Dermis blood vessel endothelial cell (primary cell): ENCODE measurements around the gene ASTN1. TPM values are rescaled to one million over a fixed set of nuclear protein-coding genes. Genes with fewer than 3 reads are reported as not detected.

Source experiments
- DNase-seq: peaks from one replicate; pipeline ENCODE4 v3.0.0; 2010
- total RNA-seq: library from RNA; depleted of rRNA; stranded (reverse); fragments of >200 nt; gene quantifications from 2 replicates; pipeline ENCODE4 v1.2.3, GENCODE V29; 2014

ASTN1 gene
- not detected in 2 replicates for total RNA-seq

DNA sequence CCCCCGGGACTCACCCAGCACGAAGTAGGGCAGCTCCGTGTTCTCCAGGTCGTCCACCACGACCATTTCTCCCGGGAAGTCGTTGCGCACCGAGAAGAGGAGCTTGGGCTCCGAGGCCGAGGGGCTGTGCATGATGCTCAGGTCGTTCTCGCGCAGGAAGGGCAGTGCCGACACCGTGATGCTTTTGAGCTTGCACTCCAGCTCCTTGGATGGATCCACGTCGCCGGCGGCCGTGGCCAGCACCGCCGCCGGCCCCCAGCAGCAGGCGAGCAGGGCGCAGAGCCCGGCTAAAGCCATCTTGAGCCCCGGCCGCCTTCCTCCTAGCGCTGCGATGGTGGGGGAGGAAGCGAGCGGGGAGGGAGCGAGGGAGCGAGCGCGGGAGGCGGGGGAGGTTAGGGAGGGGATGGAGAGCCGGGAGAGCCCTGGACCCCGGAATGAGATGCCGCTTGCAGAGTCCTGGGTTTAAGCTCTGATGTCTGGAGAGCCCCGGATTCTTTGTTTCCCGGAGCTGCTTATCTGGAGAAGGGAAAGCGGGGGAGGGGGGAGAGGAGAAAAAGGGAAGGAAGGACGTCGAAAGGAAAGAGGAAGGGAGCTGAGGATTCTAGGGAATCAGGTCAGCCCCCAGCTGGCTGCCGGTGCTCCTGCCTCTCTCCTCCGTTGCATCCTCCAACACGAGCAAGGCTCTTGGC, at the start of gene ASTN1:
Gene ASTN1, minus strand, starts transcription at position 333 of the 689 bp plus-strand sequence. Its CDS starts 36 bp downstream, at position 297.
- no peak for DNase-seq

DNA sequence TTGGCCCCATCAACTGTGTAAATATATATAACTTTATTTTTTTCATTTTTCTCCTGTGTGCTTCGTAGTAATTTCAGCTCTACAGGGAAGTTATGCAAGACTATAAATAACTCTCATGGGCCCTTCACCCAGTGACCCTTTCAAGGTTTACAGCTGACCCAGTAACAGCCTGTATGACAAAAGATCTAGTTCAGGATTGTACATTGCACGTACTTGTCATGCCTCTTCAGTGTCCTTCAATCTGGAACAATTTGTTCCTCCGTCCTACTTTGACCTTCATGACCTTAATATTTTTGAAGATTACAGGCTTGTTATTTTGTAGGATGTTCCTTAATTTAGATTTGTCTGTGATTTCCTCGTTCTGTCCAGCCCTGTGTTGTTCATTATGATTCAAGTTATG, 46.7 kb upstream of the ASTN1 start:
- no peak for DNase-seq

DNA sequence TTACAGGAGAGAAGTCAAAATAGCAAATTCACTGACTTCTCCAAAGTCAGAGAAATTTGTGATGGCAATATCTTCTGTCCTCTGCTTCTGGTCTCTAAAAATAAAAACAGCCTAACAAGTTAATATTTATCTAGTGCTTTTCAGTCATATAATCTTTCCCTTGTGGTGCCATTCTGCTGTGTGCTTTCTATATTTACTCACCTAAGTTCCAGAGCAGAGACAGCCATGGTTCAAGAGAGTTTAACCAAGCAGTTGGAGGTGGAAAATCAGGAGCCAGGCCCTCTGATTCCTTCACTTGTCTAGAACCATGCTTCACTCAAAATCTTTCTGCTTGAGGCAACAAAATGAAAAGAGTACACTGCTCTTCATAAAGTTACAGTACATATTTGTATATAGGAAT, 45.6 kb upstream of the ASTN1 start:
- DNase-seq = no peak

- DNase-seq = no peak
Observed at GRCh38 chr1:177209357-177209756, 44.8 kb upstream of the ASTN1 start.

DNA sequence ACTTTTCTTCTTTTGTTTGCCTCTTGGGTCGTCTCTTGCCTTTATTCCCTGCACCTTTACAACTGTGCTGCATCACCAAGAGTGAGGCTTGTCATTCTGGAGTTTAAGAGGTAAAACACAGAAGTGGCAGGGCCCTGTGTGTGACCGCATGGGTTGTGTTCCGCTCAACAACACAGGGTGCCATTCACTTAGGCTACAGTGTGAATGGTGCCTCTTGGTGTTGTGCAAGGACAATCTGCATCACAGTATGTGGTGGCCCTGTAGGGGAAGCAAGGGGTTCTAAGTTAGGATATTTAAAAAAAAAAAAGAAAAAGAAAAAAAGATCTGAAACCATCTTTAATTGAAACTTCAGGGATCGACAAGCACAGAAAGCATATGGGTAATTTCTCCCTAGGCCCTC, 44.4 kb upstream of the ASTN1 start:
- DNase-seq = no peak

DNA sequence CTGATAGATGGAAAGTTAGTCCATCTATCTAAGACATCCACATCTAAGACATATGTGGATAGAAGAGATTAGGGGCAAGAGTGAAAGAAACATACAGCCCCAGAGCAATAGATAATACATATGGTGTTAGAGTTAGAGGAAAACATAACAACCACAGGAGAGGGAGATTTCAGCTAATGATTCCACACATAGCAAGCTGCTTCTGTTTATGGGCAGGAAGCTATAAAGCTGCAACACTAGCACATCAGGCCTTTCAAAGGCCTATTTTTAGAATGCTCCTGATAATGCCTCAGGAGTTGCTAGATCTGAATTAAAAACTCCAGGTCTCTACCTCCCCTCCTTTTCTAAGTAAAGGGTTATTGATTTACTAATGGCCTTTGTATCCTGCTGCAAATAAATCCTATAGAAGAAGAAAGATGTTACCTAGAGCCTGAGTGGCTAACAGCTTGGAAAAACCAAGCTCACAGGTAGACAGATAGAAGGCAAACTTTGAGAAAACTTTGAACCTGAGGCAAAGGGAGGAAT, 42.4 kb upstream of the ASTN1 start:
- DNase-seq = no peak

GRCh38 chr1:177200290-177200689, 35.8 kb upstream of the ASTN1 start:
- no peak for DNase-seq

DNA sequence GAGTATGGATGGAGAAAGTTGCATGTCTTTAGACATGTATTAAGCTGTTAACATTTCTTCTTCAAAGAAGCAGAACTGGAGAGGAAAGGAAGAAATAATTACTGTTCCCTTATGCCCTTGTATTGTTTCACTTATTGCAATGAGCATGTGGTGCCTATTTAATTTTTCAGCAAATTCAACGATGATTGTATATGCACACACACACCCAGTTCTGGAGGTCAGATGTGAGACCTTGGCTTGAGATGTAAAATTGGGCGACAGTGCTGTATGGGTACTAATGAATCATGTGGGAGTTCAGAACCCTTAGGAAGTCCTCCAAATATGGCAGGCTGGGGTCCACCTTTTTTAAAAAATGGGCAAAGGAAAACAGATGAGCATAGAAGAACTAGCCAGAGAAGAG, 33.7 kb upstream of the ASTN1 start:
- no peak for DNase-seq

- no peak for DNase-seq
Observed at GRCh38 chr1:177190308-177190970, 25.9 kb upstream of the ASTN1 start.

- no peak for DNase-seq
Observed at GRCh38 chr1:177186639-177187038, 22.1 kb upstream of the ASTN1 start.

- DNase-seq = peak; percentile 35
Observed at GRCh38 chr1:177185209-177185608, 20.7 kb upstream of the ASTN1 start.

GRCh38 chr1:177183836-177184235, 19.3 kb upstream of the ASTN1 start:
- DNase-seq = no peak

DNA sequence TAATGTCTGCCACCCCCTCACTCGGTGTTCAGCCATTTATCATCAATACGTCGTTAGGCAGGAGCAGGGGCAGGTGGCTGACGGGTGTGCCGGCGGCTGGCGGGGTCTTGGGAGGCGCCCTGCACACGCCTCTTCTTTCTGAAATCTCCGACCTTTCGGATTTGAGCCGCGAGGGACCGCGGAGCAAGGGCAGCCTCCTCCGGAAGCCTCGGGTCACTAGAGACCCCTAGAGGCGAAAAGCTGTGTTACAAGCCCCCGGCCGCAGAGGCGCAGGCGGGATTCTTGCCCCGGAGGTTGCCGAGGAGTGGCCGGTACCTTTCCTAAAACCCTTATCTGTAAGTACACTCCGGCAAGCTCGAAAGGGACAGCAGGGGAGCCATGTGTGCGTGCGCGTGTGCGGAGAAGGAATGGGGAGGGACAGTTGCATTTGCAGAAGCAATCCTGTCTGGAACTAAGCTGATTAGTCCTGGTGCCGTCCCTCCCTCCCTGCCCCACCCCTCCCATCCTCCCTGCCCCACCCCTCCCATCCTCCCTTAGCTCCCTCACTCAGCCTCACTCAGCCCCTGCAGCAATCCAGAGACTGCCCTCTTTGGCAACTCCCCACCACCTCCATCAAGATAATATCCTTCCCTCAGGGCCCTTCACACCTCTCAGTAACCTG, 17.2 kb upstream of the ASTN1 start:
- DNase-seq = peak; percentile 54

DNA sequence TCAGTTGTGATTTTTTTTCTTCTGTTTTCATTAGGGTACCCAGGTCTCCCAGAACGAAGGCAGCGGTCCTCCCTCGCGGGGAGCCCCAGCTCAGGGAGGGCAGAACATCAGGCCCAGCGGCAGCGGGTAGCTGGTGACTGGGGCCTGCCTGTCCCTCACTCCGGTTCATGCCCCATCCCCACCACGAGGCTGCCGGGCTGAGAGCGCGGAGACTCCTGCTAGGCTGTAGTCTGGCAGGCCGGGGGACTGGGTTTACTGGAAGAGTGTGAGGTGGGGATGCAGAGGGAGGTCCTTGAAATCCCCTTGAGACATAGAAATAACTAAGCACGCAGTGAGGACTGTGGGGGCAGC, 16.7 kb upstream of the ASTN1 start:
- no peak for DNase-seq

GRCh38 chr1:177174921-177175634, 10.6 kb upstream of the ASTN1 start:
- DNase-seq = no peak

GRCh38 chr1:177173976-177174375, 9.5 kb upstream of the ASTN1 start:
- no peak for DNase-seq

DNA sequence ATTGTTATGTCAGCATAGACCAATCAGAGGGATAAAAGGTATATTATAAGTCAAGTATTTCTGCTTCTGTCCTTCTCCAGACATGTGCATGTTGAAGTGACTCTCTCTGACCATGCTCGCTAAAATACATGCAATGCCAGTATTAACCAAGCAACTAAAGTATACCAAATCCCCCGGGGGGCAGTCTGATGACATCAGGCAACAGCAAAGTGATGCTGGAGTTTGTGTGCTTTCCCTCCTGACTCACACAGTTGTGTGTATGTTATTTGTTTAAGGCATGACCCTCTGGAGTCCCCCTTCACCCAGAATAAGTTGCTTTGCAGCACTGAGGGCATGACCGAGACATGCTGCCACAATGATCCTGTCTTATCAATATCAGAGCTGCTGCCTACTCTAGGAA, 8.4 kb upstream of the ASTN1 start:
- no peak for DNase-seq

GRCh38 chr1:177172272-177172671, 7.8 kb upstream of the ASTN1 start:
- DNase-seq = no peak

DNA sequence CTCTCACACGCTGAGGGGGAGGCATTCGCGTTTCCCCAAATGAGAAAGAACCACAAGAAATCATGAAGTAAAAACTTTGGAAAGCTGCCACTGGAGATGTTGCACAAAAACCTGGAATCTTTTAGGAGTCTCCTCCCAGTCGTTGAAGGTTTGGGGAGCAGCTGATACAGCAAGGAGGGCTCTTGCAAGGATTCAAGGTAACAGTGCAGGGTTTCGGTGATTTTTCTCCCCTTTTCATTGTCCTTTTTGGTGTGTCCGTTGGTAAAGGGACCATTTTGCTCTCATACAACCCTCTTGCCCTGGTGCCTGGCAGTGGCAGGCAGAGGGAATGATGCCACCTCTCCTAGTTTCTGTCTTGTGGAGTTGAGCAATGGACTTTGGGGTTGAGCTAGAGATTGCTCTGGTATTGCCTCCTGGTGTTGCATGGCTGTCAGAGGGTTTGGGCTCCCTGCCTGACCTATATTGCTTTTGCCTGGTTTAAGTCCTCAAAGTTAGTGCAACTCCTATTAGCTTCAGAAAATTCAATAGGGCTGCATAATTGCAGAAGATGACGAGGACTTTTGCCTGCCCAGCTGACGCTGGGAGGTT, 7.1 kb upstream of the ASTN1 start:
- no peak for DNase-seq

DNA sequence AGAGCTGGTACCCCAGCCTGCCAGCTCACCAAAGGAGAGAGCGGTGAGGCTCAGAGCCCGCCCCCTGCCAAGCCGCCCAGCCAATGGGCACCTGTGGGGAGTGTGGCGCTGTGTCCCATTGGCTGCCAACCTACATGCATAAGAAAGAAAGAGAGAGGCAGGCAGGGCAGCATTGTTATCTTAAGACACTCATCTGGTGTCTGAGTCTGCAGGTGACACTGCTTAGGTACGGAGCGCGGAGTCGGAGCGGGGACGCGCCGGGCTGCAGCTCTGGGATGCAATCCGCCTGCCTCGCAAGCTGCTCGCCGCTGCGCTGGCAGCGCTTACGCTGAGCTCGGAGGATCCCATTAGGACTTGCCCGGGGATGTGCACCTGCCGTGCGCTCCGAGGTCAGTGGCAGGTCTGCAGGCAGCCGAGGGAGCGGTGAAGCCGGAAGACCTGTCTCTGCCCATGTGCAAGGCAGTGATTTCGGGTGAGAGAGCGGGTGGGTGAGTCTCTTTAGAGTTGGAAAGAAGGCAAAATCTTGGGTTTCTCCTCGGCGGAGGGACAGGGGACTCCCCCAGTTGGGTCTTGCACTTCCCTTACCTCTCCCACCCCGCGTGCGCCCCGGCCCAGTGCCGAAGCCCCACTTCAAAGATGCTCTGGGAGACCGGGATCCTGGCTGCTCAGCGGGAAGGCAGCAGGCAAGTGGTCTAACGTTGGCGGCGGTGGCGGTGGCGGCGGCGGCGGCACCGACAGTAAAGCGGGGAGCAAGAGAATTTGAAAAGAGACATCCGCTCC, 6.4 kb upstream of the ASTN1 start, which contains the start of gene BRINP2:
Gene BRINP2, plus strand, starts transcription at position 203 of the 780 bp plus-strand sequence. CDS start 58,919 bp downstream, outside the sequence.
- peak; percentile 42 for DNase-seq

- DNase-seq = no peak
Observed at GRCh38 chr1:177165069-177165439, 542 bp upstream of the ASTN1 start.

- no peak for DNase-seq
Observed at GRCh38 chr1:177163844-177164379, 600 bp downstream of the ASTN1 start.
